Vagina (tissue), 2 donors: ENCODE data around the gene C1orf185. TPM values are rescaled to one million over a fixed set of nuclear protein-coding genes. Genes with fewer than 3 reads are reported as not detected.

ENCODE experiments used
- DNase-seq, 2 donors: peaks; one replicate each; pipeline ENCODE4 v3.0.0-alpha.2; 2017; ENCODE audit errors: extremely low spot score in 2 of 2
- H3K27ac ChIP-seq: fragments of 200-600 bp; sonication (generic); one replicate; pipeline ENCODE4 v1.5.1; 2019
- H3K27me3 ChIP-seq: fragments of 200-600 bp; sonication (generic); one replicate; pipeline ENCODE4 v1.5.1; 2019
- H3K36me3 ChIP-seq, 2 donors: fragments of 200-600 bp; sonication (generic); one replicate each; pipeline ENCODE4 v1.5.1; 2017 to 2019
- H3K4me1 ChIP-seq: fragments of 200-600 bp; sonication (generic); one replicate; pipeline ENCODE4 v1.5.1; 2019
- H3K4me3 ChIP-seq, 2 donors: fragments of 200-600 bp; sonication (generic); 1 replicate in 1 of 2; 2 replicates in 1 of 2; pipeline ENCODE4 v1.5.1; 2016 to 2019
- H3K9me3 ChIP-seq: fragments of 200-600 bp; sonication (generic); one replicate; pipeline ENCODE4 v1.5.1; 2019
- POLR2A ChIP-seq, 2 donors: fragments of 450-650 bp; IDR thresholded peaks; one replicate each; pipeline ENCODE4 v1.6.1; 2017; ENCODE audit warnings: antibody characterized with exemption in 2 of 2, mild to moderate bottlenecking in 2 of 2, moderate library complexity in 2 of 2
- POLR2AphosphoS5 ChIP-seq, 2 donors: sonication (generic); formaldehyde crosslinking; IDR thresholded peaks; one replicate each; pipeline ENCODE4 v1.9.0; 2017; ENCODE audit warnings: antibody characterized with exemption in 2 of 2, mild to moderate bottlenecking in 2 of 2, low read depth in 1 of 2; ENCODE audit not compliant: insufficient read depth in 1 of 2
- intact Hi-C: fragments of 100-400 bp; cut with DNase I; formaldehyde crosslinking; loops from one replicate; pipeline ENCODE4 v1.15.1; 2023
- total RNA-seq: library from RNA; depleted of rRNA; stranded (reverse); fragments of >200 nt; gene quantifications from one replicate; pipeline ENCODE4 v1.2.3, GENCODE V29; 2016
- TF ChIP-seq, protein P1 (sequence below), 3 experiments: fragments of 450-650 bp in 2 of 3; fragments of 200-600 bp in 1 of 3; sonication (generic) in 1 of 3; IDR thresholded peaks; one replicate each; pipeline ENCODE4 v1.5.1; 2017 to 2019; ENCODE audit warnings: antibody characterized with exemption in 3 of 3, mild to moderate bottlenecking in 2 of 3, moderate library complexity in 2 of 3

C1orf185 gene
- total RNA-seq, 1 donor from 2014 or later: not detected

DNA sequence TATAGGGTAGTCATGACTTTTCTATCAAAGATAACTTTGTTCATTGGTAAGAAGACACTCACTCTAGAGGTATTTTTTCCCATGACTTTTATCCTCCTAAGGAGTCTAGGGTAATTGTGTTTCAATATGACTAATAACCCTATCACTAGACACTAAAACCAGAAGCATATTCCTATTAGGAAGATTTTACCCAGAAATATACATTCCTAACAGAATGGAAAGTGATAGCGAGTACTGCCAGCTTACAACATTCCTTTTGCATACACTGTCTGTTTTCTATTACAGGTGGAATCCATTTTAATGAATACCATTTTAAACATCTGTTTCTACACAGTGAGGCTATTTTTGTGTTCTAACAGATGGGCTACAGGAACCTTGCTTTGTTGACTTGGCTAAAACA is 31.4 kb upstream of the C1orf185 start:
- H3K36me3 ChIP-seq: no peaks in the 10 kb centered on the region
- H3K4me3 ChIP-seq: no peak overlapping the region
- no peak overlapping the region for H3K27ac ChIP-seq
- no peaks in the 10 kb centered on the region for H3K9me3 ChIP-seq
- H3K27me3 ChIP-seq: no peaks in the 10 kb centered on the region
- intact Hi-C loops: no loop called here
- DNase-seq: no peak
- H3K4me1 ChIP-seq: no peaks in the 10 kb centered on the region
- TF ChIP-seq, protein P1, sequence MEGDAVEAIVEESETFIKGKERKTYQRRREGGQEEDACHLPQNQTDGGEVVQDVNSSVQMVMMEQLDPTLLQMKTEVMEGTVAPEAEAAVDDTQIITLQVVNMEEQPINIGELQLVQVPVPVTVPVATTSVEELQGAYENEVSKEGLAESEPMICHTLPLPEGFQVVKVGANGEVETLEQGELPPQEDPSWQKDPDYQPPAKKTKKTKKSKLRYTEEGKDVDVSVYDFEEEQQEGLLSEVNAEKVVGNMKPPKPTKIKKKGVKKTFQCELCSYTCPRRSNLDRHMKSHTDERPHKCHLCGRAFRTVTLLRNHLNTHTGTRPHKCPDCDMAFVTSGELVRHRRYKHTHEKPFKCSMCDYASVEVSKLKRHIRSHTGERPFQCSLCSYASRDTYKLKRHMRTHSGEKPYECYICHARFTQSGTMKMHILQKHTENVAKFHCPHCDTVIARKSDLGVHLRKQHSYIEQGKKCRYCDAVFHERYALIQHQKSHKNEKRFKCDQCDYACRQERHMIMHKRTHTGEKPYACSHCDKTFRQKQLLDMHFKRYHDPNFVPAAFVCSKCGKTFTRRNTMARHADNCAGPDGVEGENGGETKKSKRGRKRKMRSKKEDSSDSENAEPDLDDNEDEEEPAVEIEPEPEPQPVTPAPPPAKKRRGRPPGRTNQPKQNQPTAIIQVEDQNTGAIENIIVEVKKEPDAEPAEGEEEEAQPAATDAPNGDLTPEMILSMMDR (IDR thresholded peaks at IDR 0.05): no peak
- no peak for TF ChIP-seq POLR2AphosphoS5 (IDR thresholded peaks at IDR 0.05; ENCODE audit: insufficient read depth in 1 of 2, low read depth in 1 of 2)
- TF ChIP-seq POLR2A (IDR thresholded peaks at IDR 0.05): no peak

DNA sequence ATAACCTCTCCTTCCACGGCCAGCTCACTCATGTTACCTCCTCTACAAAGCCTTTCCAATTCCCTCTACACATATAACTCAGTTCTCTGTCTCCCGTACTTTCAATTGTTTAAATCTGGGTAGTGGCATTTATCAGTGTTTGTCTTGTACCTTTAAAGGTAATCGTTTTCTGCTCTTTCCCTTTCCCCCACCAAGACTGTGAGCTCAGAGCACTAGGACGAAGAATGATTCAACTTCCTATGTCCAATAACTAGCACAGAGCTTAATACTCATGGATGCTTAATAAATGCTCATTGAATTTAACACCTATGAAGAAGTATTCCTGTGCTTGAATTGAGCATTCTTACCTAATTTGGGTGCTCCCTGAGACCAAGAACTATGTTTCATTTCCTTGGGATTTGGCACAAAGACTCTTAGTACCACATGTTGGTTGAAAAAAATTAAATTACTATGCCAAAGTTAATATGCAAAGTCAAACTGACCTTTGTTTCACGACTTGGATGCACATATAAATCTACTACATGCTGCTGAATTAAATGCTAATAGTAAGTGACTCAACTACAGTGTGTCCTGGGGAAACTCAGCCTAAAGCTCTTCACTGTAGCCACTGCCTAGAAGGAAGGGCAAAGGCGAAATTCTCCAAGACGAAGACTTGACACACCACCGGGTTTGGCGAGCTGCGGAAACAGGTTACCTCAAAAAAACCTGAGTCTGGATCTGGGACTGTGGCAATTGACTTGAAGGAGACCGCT is 30.6 kb upstream of the C1orf185 start:
- Histone ChIP-seq H3K4me1 (no peaks in the 10 kb centered on the region), H3K27me3 (no peaks in the 10 kb centered on the region), H3K9me3 (no peaks in the 10 kb centered on the region), H3K36me3 (no peaks in the 10 kb centered on the region), H3K27ac (no peak overlapping the region), H3K4me3 (no peak overlapping the region)
- DNase-seq: no peak
- intact Hi-C loops: no loop called here
- TF ChIP-seq, protein P1 (IDR thresholded peaks at IDR 0.05): no peak
- TF ChIP-seq POLR2AphosphoS5 (IDR thresholded peaks at IDR 0.05; ENCODE audit: insufficient read depth in 1 of 2, low read depth in 1 of 2) (no peak), POLR2A (IDR thresholded peaks at IDR 0.05) (no peak)

DNA sequence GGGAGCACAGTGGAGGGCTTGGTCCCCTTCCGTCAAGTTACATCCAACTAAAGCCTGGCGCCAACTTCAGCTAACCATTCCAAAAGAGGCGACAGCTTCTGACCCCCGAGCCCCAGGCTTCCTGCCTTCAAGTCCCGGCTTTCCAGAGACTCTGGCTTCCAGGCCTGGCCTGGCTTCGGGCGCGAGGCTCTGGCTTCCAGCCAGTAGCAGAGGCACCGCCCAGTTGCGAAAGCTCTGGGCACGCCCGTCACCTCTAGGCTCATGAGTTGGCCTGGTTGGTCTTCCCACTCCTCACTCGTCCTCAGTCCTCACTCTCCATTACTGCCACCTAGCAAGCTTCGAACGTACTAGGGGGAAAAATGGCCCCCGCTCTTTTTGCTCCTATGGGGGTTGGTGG is 30.0 kb upstream of the C1orf185 start:
- Histone ChIP-seq H3K27me3 (no peaks in the 10 kb centered on the region), H3K36me3 (no peaks in the 10 kb centered on the region), H3K9me3 (no peaks in the 10 kb centered on the region), H3K27ac (no peak overlapping the region), H3K4me3 (no peak overlapping the region), H3K4me1 (no peaks in the 10 kb centered on the region)
- DNase-seq: no peak
- intact Hi-C loops: no loop called here
- TF ChIP-seq, protein P1 (IDR thresholded peaks at IDR 0.05): no peak
- no peak for TF ChIP-seq POLR2AphosphoS5 (IDR thresholded peaks at IDR 0.05; ENCODE audit: insufficient read depth in 1 of 2, low read depth in 1 of 2)

DNA sequence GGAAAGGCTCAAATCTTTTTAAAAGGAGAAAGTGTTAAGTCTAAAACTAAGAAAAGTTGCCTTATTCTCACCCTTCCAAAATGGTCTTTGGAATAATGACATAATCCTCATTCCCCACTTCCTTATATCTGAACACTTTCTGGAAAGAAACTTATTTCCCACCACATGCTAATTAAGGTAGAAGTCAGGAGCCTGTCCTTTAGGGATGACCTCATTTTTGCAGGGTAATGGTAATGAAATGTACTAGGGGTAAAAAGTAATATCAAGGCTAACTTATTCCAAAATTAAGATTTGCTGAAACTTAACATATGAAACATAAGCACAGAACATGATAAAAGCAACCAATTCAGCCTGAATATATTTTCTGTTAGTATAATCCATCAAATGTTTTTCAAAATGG is 29.4 kb upstream of the C1orf185 start:
- Histone ChIP-seq H3K36me3 (no peaks in the 10 kb centered on the region), H3K4me1 (no peaks in the 10 kb centered on the region), H3K27ac (no peak overlapping the region), H3K27me3 (no peaks in the 10 kb centered on the region), H3K4me3 (no peak overlapping the region), H3K9me3 (no peaks in the 10 kb centered on the region)
- DNase-seq: no peak
- TF ChIP-seq POLR2AphosphoS5 (IDR thresholded peaks at IDR 0.05; ENCODE audit: insufficient read depth in 1 of 2, low read depth in 1 of 2) (no peak), POLR2A (IDR thresholded peaks at IDR 0.05) (no peak)
- TF ChIP-seq, protein P1 (IDR thresholded peaks at IDR 0.05): no peak
- intact Hi-C loops: no loop called here

DNA sequence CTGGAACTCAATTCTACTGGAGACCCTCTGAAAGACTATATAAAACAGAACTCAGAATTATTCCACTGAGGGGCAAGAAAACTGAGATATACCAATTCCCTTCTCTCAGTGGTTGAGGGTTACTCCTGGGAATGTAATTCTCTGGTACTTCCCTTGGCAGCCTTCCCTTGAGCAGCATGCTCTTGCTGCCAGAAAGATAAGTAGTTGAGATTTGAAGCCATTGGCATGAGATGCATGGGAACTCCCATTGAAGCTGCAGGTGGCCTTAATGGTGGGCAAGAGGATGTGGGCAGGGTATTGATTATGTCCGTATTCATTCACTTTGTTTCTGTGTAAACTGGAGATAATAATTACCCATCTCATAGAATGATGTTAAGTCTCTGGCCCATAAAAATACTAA is 28.6 kb upstream of the C1orf185 start:
- Histone ChIP-seq H3K4me1 (no peaks in the 10 kb centered on the region), H3K9me3 (no peaks in the 10 kb centered on the region), H3K27ac (no peak overlapping the region), H3K27me3 (no peaks in the 10 kb centered on the region), H3K4me3 (no peak overlapping the region), H3K36me3 (no peaks in the 10 kb centered on the region)
- no peak for TF ChIP-seq POLR2AphosphoS5 (IDR thresholded peaks at IDR 0.05; ENCODE audit: insufficient read depth in 1 of 2, low read depth in 1 of 2)
- TF ChIP-seq POLR2A (IDR thresholded peaks at IDR 0.05): no peak
- TF ChIP-seq, protein P1 (IDR thresholded peaks at IDR 0.05): no peak
- intact Hi-C loops: no loop called here
- DNase-seq: no peak
